GM19025 (cell line): ENCODE data around the gene CDS1.
A peak's percentile ranks its signal among the peaks of the same experiment; 100 is the strongest.
"Not testable (repeated sequence)": the region's sequence is repeated elsewhere in the genome, so short reads cannot be mapped to it uniquely, and the experiment has no call there.

Experiments used
- ATAC-seq: cut with Tn5 transposase; IDR thresholded peaks from one replicate; pipeline ENCODE4 v1.9.1; 2021; ENCODE audit warnings: mild to moderate bottlenecking, low read depth, moderate library complexity; ENCODE audit not compliant: unreplicated experiment

CDS1 gene

DNA sequence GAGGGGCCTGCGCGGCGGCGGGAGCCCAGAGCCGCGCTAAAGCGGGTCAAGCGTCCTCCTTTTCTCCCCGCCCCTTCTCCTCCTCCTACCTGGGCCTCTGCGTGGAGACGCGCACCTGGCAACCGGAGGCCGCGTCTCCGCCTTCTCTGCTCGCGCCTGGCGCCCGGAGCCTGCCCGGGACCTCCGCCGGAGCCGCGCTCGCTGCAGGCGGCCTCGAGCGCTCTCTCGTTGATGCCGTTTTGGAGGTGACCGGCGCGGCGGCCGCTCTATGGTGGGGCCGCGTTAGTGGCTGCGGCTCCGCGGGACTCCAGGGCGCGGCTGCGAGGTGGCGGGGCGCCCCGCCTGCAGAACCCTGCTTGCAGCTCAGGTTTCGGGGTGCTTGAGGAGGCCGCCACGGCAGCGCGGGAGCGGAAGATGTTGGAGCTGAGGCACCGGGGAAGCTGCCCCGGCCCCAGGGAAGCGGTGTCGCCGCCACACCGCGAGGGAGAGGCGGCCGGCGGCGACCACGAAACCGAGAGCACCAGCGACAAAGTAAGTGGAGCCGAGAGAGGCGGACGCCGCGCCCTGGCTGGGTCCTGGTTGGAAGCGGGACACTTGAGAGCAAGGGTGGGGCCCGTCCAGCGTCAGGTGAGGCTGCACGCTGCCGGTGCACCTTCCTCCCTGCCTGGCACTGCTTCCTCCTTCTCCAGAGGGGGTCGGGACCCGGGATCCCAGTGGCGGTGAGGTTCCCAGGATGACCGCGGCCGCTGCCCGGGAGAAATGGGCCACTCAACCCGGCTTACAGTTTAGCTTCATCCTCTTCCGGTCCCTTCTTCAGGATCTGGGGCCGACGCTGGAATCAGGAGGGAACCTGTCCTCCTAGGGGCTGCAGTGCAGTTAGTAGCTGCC is at the start of gene CDS1:
Gene CDS1, plus strand, starts transcription at position 140 of the 888 bp plus-strand sequence. Its CDS starts 275 bp downstream, at position 415.
- ATAC-seq = peak; percentile 43

DNA sequence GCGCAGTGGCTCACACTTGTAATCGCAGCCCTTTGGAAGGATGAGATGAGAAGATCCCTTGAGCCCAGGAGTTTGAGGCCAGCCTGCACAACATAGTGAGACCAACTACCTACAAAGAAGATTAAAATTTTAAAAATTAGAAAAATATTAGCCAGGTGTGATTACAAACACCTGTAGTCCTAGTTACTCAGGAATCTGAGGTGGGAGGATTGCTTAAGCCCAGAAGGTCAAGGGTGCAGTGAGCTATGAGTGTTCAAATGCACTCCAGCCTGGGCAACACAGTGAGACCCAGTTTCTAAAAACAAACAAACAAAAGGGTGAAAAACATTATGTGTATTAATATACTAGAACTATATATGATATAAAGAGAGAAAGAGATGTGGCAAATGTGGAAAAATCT is 47.0 kb upstream of the CDS1 start:
- no peak for ATAC-seq

DNA sequence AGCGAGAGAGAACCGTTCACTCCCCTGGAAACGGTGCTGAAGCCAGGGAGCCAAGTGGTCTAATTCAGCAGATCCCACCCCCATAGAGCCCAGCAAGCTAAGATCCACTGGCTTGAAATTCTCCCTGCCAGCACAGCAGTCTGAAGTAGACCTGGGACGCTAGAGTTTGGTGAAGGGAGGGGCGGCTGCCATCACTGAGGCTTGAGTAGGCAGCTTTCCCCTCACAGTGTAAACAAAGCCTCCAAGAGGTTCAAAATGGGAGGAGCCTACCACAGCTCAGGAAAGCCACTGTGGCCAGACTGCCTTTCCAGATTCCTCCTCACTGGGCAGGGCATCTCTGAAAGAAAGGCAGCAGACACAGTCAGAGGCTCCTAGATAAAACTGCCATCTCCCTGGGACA is 37.8 kb upstream of the CDS1 start:
- no peak for ATAC-seq

DNA sequence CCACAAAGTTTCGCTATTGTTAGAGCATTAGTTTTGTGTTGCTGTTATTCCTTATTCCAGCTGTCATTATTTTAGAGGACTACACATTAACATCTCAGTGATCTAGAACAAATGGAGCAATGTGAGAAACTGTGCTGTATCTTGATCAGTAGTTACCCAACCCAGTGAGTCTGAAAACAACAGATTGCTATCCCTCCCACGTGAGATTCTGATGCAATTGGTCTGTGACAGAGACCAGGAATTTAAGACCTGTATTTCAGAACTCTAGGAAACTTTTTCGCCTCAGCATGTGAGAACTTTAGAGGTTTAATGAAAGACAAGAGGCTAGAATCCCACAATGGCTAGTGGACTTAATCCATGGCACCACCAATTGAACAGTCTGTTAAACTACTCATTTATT is 35.7 kb upstream of the CDS1 start:
- ATAC-seq = no peak

DNA sequence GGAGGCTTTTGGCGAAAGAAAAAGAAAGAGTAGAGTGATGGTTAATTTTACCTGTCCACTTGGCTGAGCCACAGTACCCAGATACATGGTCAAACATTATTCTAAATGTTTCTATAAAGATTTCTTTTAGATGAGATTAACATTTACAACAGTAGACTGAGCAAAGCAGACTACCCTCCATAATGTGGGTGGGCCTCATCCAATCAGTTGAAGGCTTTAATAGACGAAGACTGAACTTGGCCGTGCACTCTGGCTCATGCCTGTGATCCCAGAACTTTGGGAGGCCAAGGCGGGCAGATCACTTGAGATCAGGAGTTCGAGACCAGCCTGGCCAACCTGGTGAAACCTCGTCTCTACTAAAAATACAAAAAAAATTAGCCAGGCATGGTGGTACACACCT is 33.7 kb upstream of the CDS1 start:
- not testable (repeated sequence) for ATAC-seq

DNA sequence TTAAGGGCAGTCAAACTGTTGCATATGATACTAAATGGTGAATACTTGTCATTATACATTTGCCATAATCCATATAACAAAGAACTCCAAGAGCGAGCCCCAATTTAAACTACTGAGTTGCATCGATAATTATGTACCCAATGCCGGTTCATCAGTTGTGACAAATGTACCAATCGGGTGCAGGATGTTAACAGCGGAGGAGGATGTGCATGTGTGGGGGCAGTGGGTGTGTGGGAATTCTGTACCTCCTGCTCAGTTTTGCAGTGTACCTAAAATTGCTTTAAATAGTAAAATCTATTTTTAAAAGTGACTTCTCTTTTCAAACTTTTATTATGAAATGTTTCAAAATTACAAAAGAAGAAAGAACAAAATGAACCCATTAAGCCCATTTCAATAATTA is 20.8 kb upstream of the CDS1 start:
- no peak for ATAC-seq

DNA sequence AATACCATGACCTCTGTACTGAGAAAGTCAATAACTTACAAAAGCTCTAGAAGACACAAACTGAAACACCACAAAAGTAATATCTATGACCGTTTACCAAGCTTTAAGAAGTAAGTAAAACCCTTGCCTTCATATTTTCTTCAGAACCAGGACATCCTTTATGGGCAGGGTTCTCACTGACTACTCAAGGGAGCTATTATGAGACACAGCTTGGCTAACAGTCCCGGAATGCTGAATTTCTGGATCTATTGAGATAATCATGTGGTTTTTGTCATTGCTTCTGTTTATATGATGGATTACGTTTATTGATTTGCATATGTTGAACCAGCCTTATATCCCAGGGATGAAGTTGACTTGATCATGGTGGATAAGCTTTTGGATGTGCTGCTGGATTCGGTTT is 19.9 kb upstream of the CDS1 start:
- no peak for ATAC-seq

DNA sequence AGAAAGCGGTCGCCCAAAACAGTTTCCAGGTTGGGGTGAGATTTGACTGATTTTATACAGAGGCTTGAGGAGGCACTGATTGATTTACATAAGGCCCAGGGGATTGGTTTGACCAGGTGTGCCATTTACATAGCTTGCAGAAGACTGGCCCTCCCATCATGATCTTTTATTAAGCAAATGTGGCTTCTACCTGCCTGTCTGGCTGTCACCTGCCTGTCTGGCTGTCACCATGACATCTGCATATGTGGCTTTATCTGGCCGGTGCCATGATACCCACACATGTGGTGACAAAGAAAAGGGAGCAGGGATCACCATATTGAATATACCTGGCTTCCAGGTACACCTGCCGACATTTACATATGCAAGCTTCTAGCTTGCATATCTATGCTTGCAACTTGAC is 17.0 kb upstream of the CDS1 start:
- ATAC-seq = no peak

DNA sequence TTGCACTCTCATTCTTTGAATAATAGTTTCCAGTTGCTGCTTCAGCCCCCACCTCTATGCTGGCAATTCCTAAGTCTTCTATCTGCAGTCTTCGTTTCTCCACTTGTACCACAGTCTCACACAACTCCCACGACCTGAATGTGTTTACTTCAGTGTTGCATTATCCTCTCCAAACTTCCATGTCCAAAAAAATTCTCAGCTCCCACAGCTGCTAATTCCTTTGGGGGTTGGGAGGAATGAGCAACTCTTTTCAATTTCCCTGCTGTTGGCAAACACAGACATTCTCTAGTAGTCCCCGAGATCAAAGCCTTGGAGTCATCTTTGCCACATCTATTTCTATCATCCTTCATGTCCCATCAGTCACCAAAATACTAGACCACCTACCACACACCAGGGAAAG is 14.4 kb upstream of the CDS1 start:
- ATAC-seq = no peak

DNA sequence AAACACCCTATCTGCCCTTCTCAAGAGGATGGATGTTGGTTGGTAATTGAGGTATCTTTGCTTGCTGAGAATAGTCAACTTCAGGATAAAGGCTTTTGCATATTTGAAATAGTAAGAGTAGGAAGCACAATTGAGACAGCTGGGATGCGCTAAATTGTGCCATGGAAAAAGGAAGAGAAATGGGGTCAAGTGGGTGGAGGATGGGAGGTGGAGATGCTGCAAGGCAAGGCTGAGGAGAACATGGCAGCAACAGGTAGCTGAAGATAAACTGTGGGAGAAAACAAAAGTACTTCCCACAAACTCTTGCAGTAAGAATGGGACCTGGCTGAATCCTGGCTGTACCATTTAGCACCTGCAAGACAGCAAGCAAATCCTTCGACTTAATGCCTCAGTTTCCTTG is 13.9 kb upstream of the CDS1 start:
- ATAC-seq = no peak

DNA sequence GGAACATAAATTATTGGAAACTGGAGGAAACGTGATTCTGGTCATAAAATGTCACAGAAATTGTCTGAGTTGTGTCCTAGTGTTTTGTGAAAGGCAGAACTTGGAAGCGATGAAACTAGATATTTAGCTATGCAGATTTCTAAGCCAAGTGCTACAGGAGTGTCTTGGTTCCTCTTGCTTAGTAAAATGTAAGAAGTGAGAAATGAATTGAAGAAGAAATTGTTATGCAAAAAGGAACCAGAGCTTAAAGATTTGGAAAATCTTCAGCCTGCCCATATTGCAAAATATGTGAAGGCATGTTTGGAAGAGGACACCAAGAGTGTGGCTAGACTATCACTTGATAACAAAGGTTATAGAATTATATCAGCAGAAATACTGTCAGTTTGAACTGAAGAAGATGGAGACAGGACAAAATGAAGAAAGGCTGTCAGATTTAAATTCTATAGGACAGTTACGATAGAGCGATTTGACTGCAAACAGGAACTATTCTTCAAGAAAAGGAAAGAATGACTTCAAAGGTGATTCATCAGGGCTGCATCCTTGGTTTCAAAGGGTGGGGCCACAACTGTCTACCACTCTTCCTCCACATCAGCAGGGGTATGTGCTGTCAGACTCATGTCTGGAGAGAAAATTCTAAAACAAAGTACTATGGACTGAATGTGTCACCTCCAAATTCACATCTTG is 9.4 kb upstream of the CDS1 start:
- no peak for ATAC-seq

DNA sequence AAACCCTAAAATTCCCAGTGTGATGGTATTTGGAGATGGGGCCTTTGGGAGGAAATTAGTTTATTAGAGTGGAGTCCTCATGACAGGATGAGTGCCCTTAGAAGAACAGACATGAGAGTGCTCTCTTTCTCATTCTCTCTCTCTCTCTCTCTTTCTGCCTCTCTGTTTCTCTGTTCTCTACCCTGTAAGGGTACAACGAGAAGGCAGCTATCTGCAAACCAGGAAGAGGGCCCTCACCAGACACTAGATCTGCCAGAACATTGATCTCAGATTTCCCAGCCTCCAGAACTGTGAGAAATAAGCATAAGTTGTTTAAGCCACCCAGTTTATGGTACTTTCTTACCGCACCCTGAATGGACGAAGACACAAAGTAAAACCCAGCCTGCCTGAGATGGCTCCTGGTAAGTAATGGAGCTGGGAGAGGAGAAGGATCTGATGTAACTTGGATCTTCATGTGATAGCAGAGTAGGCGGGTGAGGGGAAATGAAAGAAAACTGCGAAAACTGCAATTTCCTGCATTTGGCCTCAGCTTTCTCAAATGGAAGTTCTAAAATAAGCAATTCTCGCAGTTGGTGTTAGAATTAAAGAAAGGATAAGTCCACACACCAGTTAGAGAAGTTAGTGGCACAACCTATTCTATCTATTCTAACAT is 8.7 kb upstream of the CDS1 start:
- no peak for ATAC-seq

DNA sequence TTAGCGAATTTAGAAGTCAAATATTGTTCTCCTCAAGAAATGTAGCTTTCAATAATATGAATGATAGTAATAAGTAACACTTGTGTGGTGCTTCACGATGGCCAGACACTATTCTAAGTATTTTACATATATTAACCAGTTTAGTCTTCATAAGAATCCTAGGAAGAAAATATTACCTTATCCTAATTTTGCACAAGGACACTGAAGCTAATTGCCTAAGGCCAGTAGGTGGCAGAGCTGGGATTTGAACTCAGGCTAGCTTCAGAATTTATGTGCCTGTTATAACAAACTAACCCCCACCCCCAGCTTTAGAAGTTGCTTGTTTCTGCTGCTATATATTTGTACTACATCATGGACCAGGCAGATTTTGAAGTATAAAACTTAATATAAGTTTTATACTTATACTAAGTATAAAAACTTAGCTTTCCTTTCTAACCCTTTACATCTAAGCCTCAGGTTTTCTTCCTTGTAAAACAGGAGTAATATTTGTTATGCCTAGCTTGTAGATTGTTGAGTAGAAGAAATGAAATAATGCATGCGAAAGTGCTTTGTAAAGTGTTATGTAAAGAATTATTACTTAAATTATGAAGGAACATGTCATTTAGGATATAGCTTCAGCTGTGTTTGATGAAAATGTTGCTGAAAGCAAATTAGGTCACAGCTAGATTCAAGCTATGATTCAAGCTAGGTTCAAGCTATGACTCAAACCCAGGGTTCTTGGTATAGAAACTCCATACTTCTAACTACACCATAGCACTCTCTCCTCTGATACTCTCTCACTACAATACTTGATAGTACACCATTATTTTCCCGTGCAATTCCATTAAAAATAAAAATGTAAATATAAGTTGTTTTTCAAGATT is 4.2 kb upstream of the CDS1 start:
- ATAC-seq = no peak

DNA sequence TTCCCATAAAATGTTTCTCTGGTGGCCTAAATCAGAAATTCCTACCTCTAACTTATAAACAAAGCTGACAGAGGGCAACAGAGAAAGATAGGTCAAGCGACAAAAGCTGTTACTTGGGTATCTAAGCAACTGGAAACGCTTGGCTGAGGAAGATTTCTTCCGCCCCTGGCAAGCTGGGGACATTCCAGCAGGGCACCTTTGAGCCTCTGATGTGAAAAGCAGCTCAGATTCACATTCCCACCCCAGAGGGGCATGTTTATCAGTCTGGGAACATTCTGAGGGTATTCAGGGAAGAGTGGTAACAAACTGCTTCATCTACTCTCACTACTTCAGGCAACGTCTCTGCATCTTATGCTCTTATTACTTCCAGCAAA is 3.5 kb upstream of the CDS1 start:
- ATAC-seq = no peak

DNA sequence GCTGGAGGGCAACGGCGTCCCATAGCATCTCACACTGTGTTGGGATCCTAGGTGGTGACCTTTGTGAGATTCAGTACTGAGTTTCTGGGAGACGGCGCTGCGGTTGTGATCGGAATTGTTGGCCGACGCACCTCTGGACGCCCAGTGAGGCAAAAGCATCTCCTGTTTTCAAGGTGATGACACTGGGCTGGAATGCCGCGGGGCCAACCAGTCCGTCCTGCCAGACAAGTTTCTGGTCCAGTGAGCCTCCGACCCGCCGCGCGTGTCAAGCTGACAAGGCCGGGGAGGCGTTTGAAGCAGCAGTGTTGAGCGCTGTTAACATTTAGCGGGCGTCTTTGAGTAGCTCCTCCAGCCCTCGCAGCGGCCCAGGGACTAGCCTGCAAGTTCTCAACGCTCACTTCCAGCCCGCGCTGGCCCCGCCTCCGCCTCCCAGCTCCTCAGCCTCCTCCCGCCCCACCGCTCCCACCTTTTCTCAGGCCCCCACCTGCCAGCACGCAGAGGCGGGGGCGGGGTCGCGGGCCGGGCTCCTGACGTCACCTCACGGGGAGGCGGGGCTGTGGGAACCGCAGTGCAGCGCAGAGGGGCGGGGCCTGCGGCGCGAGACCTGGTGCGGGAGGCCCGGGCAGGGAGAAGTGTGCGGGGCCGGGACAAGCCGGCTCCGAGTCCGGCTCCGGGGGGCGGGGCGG is 482 bp upstream of the CDS1 start:
- peak; percentile 89 for ATAC-seq

DNA sequence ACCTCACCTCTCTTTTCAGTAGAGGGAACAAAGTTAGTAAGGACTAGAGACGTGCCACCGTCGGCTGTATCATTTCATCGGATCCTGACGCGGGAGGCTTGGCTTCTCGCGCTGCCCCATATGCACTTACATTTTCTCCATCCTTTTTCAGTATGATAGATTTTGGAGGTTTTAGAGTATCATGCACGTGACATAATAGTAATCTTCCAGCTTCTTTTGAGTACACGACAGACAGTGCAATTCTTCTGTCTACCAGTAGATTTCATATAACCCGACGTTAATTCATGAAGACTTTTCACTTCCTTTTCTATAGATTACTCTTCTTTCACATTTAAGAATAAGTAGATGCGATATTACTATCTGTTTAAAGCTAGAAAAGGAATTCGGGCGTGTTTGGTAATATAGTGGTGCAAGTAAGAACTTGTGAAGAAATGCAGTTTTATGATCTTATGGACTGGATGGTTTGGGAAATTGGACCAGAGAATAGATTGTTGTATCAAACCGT is 1.0 kb downstream of the CDS1 start:
- no peak for ATAC-seq

DNA sequence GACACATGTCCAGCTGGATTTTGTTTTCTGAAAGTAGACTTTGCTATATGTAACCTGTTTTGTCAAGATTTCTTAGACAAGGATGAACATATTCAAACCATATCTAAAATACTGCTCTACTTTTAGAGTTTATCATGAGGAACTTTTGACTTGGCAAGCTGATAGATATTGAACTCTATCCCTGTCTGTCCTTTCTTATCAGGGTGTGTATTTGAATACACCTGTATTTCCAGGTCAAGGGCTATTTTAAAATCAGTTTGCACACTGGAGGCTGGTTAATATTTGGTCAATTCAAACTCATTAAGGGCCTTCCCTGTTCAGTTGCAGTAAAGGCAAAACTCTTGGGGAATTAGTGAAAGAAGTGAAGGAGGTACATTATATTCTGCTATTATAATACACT is 2.3 kb downstream of the CDS1 start:
- ATAC-seq = no peak

DNA sequence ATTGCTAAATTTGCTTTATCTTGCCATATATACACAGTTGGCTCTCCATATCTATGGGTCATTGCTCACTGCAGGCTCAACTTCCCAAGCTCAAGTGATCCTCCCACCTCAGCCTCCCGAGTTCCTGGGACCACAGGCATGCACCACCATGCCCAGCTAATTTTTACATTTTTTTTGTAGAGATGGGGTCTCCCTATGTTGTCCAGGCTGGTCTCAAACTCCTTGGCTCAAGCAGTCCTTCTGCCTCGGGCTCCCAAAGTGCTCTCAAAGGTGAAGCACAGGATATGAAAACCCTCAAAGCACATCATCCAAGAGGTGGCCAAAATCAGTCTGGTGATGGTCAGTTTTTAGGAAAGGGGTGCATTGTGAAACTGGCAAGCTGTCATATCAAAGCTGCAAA is 11.8 kb downstream of the CDS1 start:
- no peak for ATAC-seq

DNA sequence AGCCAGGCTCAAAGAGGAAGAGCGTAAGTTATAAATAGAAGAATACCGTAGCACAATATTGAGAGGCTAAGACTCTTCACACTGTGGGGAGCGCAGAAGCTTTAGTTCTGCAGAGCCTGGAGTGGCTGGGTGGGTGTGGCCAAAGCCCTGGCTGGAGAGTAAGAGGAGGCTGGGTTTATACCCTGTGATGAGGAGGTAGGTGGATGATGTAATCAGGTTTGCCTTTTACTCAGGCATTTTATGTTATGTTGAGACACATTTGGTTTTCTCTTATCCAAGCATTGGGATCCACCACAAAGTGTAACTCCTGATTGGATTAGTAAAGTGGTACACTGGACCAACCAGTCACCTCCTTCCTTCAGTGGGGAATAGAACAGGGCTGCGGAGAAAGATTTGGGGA is 13.9 kb downstream of the CDS1 start:
- ATAC-seq = no peak

DNA sequence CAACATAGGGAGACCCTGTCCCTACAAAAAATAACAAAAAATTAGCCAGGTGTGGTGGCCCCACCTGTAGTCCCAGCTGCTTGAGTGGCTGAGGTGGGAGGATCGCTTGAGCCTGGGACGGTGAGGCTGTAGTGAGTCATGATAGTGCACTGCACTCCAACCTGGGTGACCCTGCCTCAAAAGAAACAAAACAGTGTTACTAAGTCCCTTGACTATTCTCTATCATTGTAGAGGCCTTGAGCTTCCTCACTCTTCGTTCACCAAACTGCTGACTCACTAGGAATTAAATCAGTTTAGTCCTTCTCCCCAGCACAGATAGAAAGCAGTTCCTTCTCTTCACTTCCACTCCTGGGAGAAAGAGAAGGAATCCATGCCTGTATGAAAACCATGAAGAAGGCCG is 14.5 kb downstream of the CDS1 start:
- no peak for ATAC-seq
